ENCODE data around the gene GRB10.

- TF ChIP-seq CTCF (conservative IDR thresholded peaks at IDR 0.05) (no peak), EZH2 (IDR thresholded peaks at IDR 0.05; ENCODE audit: low read depth) (no peak)
Observed at GRCh38 chr7:50562136-50562535, 220.6 kb downstream of the GRB10 start.
